NB4 (cell line): ENCODE results near the gene OR4E1.
"Not testable (repeated sequence)": the region's sequence is repeated elsewhere in the genome, so short reads cannot be mapped to it uniquely, and the experiment has no call there.

Experiments
- DNase-seq: peaks from one replicate; pipeline ENCODE4 v3.0.0; 2010; ENCODE audit warnings: low read depth
- H3K4me3 ChIP-seq: one replicate; pipeline ENCODE4 v1.5.1; 2011; ENCODE audit warnings: mild to moderate bottlenecking, low read depth, low read length, moderate library complexity
- MYC ChIP-seq: IDR thresholded peaks from 2 replicates; pipeline ENCODE4 v1.6.1; 2011; ENCODE audit warnings: low read depth, low read length
- POLR2A ChIP-seq: IDR thresholded peaks from 2 replicates; pipeline ENCODE4 v1.6.1; 2011; ENCODE audit warnings: mild to moderate bottlenecking; ENCODE audit not compliant: insufficient read length; ENCODE audit errors: extremely low read depth
- TF ChIP-seq, protein P1 (sequence below): IDR thresholded peaks from one replicate; pipeline ENCODE4 v1.5.1; 2012; ENCODE audit warnings: low read depth, low read length
- TF ChIP-seq, protein P2 (sequence below): IDR thresholded peaks from 2 replicates; pipeline ENCODE4 v1.6.1; 2011; ENCODE audit warnings: low read depth, low read length

Gene OR4E1

DNA sequence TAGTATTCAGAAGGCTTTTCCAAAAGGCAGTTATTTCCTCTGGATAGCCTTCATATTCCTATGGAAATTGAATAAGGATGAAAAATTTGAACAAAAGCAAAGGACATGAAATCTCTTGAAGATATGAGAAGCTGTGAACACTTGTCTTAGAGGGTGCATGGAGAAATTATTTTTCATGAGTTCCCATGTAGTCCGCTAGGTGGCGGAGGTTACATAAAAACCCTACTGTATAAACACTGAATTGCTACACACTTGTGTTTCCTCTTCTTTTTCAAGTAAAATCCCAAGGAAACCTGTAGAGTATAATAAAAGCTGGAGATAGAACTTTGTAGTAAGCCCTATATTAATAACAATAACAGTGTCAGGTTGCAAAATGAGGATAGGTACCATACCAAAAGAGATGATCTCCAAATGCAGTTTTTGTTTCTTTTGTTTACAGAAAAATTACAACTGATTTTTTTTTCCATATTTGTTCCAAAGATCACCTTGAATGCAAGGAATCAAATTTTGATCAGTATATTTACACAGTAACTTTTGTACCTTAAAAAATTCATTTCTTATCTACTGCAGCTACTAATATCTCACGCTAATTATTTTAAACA lies 37.8 kb upstream of the OR4E1 start:
- TF ChIP-seq, protein P1, sequence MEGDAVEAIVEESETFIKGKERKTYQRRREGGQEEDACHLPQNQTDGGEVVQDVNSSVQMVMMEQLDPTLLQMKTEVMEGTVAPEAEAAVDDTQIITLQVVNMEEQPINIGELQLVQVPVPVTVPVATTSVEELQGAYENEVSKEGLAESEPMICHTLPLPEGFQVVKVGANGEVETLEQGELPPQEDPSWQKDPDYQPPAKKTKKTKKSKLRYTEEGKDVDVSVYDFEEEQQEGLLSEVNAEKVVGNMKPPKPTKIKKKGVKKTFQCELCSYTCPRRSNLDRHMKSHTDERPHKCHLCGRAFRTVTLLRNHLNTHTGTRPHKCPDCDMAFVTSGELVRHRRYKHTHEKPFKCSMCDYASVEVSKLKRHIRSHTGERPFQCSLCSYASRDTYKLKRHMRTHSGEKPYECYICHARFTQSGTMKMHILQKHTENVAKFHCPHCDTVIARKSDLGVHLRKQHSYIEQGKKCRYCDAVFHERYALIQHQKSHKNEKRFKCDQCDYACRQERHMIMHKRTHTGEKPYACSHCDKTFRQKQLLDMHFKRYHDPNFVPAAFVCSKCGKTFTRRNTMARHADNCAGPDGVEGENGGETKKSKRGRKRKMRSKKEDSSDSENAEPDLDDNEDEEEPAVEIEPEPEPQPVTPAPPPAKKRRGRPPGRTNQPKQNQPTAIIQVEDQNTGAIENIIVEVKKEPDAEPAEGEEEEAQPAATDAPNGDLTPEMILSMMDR, result peak; percentile 68
- TF ChIP-seq MYC, result no peak
- peak; percentile 57 for DNase-seq

DNA sequence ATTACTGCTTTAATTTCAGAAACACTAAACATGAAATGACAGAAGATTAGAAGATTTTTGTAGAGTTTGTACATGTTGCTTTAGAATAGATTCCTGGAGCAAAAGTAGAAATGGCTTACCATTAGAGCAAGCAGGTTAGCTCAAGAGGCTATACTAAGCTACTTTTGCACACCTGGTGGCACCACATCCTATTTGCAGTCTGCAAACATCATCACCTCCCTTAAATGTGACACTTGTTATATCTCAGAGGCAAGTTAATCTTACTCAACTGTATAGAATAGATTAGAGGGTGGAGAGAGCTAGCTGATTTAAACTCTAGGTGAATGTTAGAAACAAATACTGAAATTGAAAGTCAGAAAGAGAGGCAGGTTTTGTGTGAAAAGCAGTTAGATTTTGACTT lies 30.7 kb upstream of the OR4E1 start:
- TF ChIP-seq, protein P2, sequence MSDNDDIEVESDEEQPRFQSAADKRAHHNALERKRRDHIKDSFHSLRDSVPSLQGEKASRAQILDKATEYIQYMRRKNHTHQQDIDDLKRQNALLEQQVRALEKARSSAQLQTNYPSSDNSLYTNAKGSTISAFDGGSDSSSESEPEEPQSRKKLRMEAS, result no peak
- TF ChIP-seq, protein P1, result no peak
- no peak for TF ChIP-seq POLR2A
- TF ChIP-seq MYC, result no peak
- H3K4me3 ChIP-seq, result no peak overlapping the region
- no peak for DNase-seq

More for the DNA sequence above, 37.8 kb upstream of the OR4E1 start:
- H3K4me3 ChIP-seq, result no peak overlapping the region

DNA sequence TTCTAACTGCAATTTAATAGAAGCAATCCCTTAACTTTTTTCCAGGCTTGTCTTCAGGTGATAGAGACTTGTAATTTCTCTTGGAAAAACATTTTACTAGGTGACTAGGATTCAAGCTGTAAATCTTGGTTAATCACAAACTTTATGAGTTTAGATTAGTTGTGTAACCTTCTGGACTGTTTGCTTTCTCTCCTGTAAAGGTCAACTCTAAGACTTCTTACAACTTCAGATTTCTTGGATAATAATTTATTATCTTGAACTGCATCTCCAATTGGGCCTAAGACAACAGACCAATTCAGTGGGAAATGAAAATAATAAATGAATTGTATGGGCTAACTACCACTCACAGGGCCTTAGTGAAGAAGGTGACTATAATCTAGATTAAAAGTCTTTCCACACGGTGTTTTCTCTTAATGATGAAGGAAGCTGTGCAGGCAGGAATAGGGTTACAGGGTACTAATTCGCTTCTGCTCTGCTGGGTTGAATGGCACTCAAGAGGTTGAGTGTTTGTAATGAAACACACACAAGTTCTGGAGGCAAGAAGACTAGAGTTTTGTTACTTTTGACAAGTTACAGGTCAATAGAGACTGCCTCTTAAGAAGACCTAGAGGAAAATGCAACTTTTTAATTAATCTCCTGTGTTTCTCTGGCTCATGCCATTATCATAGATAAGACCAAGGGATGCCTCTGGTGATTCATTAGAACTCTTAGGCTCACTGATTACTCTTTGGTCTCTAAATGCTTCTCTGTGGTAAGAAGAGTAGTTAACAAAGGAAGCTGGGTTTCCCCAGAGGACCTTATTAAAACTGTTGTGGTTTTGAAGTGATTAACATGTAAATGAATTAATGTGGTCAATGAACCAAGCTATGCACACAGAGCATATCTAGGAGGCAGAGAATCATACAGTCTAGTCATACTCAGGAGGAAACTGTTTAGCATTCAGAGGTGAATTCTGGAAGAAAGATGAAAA lies 30.0 kb upstream of the OR4E1 start:
- peak; percentile 38 for DNase-seq
- TF ChIP-seq, protein P1, result no peak
- TF ChIP-seq MYC (no peak), POLR2A (no peak)
- TF ChIP-seq, protein P2, result no peak
- H3K4me3 ChIP-seq, result no peak overlapping the region

DNA sequence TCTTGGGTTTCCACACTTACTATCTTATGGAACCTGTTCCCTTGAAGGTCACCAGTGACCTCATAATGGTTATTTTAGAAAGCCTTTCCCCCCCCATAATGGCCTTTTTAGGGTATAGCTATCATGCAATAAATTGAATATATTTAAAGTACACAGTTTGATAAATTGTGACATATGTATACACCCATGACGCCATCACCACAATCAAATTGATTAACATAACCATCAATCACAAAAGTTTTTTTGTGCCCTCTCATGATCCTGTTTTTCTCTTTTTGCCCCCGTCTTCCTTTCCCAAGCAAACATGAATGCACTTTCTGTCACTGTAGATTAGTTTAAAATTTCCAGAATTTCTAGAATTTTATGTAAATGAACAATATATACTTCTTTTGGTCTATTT lies 28.7 kb upstream of the OR4E1 start:
- no peak overlapping the region for H3K4me3 ChIP-seq
- DNase-seq, result no peak
- TF ChIP-seq, protein P1, result no peak
- TF ChIP-seq MYC, result no peak
- TF ChIP-seq POLR2A, result no peak
- TF ChIP-seq, protein P2, result no peak

DNA sequence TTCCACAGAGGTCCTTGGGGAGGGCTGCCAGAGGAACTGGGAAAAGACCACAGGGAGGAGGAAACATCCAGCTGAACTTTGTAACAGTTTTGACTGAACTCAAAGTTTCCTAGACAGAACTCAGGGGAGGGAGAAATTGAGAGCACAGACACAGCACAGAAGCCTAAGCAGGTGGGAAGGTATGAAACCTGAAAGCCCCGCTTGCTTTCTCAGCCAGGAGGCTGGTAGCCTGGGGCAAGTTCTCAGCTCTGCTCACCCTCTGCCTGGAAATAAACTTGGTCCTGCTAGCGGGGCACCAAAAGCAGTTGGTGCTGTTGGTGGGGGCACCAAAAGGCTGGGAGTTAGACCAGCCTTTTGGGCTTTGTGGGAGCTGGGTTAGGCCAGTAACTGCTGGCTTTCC lies 25.9 kb upstream of the OR4E1 start:
- no peak for TF ChIP-seq POLR2A
- TF ChIP-seq, protein P1, result no peak
- TF ChIP-seq, protein P2, result no peak
- no peak for TF ChIP-seq MYC
- DNase-seq, result no peak

DNA sequence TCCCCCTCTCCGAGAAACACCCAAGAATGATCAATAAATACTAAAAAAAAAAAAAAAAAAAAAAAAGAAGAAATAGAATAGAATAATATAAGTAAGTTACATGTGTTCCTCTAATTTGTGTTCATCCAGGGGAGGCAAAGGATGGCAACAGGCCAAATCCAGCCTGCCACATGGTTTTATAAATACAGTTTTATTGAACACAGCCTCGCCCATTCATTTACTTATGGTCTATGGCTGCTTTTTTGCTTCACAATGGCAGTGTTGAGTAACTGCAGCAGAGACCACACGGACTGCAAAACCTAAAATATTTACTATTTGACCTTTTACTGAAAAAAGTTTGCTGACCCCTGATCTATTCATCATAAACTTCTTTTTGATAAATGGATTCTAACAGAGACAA lies 24.9 kb upstream of the OR4E1 start:
- DNase-seq, result not testable (repeated sequence)

More for the DNA sequence above, 25.9 kb upstream of the OR4E1 start:
- H3K4me3 ChIP-seq, result no peak overlapping the region

DNA sequence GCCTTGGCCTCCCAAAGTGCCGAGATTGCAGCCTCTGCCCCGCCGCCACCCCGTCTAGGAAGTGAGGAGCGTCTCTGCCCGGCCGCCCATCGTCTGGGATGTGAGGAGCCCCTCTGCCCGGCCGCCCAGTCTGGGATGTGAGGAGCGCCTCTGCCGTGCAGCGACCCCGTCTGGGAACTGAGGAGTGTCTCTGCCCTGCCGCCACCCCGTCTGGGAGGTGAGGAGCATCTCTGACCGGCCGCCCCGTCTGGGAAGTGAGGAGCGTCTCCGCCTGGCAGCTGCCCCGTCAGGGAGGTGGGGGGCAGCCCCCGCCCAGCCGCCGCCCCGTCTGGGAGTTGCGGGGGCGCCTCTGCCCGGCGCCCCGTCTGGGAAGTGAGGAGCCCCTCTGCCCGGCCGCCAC lies 24.0 kb upstream of the OR4E1 start:
- DNase-seq, H3K4me3 ChIP-seq: not testable (repeated sequence)

More for the DNA sequence above, 24.9 kb upstream of the OR4E1 start:
- H3K4me3 ChIP-seq, result not testable (repeated sequence)
